DMS153 treated with DMSO at 0.1 percent for 48 hours (cell line): ENCODE results near the gene LTBP1.
A peak's percentile ranks its signal among the peaks of the same experiment; 100 is the strongest.

Experiments
- DNase-seq: peaks from one replicate; lab custom pipeline; 2025; ENCODE audit not compliant: unreplicated experiment; lab: John Stamatoyannopoulos, UW

LTBP1 gene

DNA sequence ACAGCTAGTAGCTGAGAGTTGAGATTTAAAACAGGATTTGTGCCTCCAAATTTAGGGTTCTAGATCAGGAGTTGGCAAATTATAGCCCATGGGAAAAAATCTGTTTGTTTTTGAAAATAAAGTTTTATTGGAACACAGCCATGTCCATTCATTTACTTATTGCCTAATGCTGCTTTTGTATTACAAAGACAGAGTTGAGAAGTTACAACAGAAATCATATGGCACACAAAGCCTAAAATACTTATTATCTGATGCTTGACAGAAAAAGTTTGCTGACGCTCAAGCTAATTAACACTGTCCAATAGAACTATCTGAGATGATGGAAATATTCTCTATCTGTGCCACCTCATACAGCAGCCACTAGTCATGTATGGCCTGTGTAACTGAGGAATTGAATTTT, 300.6 kb downstream of the LTBP1 start:
- DNase-seq, result no peak

DNA sequence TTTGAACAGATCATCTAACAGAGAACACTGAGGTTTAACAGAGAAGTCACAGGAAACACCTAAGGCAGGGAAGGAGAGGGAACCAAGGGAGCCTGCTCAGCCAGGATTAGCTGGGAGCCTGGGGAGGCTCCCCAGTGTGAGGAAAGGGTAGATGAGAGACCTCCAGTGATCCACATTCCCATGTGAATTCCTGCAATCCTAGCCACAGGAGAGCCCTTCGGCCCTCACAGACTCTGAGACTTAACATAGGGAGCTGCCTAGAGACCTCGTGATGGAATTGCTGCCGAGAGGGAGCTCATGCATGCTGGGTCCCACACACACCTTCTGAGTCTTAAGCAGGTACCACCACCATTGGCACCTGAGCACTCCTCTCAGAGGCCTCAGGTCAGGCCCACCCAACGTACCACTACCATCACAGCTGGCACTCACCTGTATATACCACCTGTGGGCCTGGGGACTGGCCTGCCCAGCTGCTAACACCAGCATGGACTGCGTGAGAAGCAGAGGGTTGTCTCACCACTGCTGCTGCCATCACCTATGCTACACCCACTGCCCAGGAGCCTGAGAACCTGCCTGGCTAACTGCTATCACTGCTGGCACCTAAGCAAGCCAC, 303.8 kb downstream of the LTBP1 start:
- DNase-seq, result no peak

DNA sequence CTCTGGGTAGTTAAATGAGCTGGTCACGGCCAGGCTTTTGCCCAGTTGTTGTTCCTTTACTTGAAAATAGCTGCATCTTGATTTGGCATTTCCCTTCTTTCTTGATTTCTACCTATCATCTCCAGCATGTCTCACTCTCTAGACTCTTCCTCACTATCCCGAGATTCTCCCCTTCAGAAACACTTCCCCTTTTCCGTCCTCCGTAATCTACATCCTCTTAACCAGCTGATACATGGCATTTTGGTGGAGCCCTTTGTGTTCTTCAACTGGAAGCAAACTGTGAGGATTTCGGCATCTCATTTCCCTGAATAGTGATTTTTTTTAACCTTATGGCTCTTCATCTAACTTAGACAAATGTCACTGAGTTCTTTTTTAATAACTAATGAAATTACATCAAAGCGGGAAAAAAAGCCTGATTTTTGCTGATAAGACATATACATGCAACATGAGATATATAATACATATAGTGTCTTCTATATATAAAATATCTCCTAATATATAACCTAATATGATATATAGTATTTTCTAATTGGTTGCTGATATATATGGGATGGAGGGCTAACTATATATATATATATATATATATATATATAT, 309.5 kb downstream of the LTBP1 start:
- no peak for DNase-seq

GRCh38 chr2:33258387-33258786, 311.6 kb downstream of the LTBP1 start:
- DNase-seq, result no peak

- DNase-seq, result no peak
Measured at GRCh38 chr2:33262097-33262496, 315.3 kb downstream of the LTBP1 start.

DNA sequence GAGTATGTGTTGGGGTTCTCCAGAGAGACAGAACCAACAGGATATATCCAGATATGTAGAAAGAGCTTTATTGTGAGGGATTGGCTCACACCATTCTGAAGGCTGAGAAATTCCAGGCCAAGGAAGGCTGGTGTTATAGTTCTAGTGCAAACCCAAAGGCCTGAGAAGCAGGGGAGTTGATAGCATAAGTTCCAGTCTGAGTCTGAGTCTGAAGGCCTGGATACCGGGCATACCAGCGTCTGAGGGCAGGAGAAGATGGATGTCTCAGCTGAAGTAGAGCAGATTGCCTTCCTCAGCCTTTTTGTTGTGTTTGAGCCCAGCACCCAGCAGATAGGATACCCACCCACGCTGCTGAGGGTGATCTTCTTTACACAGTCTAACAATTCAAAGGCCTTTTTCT, 318.0 kb downstream of the LTBP1 start:
- DNase-seq, result no peak

- DNase-seq, result no peak
Measured at GRCh38 chr2:33265584-33266338, 319.0 kb downstream of the LTBP1 start.

- no peak for DNase-seq
Measured at GRCh38 chr2:33266467-33266866, 319.7 kb downstream of the LTBP1 start.

DNA sequence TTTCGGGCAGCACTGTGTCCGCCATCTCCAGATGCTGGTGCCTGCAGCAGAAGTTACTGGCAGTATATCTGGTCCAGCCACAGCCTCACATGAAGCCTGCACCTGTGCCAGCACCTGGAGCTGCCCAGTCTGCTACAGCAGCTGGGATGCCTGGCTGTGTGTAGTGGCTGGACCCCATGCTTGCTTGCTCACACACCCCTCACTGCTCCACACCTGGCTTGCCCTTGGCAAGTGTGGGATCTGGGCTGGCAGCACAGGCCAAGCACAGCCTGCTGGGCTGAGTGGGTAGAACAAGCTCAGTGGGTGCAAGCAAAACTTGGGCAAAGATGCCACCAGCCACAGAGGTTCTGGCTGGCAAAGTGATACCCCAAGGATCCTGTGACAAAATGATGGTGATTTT, 320.3 kb downstream of the LTBP1 start:
- DNase-seq, result no peak

GRCh38 chr2:33267756-33268155, 321.0 kb downstream of the LTBP1 start:
- no peak for DNase-seq

- no peak for DNase-seq
Measured at GRCh38 chr2:33268246-33268831, 321.6 kb downstream of the LTBP1 start.

DNA sequence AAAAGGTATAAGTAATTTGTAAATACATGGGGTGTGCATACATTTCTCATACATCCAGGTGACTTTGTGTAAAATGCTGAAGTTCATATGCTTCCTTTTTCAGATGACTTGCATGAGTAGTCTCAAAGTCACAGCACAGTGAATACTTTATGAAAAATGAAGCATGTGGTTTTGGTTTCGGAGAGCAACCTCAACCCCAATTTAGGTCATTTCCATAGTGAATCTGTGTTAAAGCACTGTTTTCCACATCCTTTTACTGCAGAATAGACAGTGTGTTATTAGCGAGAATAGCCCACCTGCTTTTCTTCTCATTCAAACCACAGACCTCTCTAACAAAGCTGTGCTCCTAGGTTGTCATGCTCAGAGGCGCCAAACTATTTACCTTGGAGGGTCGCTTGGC, 325.2 kb downstream of the LTBP1 start:
- no peak for DNase-seq

GRCh38 chr2:33273479-33273878, 326.7 kb downstream of the LTBP1 start:
- no peak for DNase-seq

DNA sequence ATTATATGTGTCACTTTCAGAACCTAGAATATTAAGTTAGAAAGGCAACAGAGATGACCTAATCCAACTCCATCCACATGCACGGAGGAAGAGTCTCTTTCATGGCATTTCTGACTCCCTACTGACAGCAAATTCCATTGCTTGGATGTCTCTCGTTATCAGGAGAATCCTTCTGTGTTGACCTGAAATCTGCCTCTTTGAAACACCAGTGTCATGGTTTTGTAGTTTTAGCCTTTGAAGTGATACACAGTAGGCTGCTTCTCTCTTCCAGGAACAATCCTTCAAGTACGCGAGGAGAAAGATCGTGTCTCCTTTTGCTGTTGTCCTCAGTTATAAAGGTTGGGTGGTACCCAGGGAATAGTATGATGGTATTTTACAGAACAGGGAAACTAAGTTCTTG, 327.8 kb downstream of the LTBP1 start:
- no peak for DNase-seq

DNA sequence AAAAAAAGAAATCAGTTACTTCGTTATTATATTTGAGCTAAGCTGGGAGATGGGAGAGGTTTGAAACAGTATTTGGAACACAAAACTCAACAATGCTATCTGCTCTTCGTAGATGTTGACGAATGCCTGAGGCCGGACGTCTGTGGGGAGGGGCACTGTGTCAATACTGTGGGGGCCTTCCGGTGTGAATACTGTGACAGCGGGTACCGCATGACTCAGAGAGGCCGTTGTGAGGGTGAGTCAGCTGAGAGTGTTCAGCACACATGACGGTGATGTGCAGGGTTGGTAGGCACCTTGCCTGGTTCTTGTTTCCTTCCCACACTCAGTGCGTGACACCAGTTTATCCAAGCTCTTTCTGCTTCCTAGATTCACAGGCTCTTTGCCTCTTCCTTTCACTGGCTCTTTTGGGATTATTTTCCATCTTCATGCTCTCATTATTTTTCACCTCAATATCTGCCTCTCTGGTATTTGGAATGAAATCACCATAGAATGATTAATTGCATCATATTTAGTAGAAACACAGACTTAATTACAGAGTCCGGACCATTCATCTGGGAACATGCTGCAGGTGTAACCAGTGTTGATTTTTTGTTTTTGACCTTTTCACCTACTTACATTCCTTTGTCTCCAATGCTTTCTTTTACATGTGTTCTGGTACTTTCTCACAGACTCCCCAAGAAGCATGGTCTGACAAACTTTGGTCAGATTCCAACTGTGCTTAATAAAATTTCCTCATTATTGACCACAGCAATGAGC, 329.1 kb downstream of the LTBP1 start:
- no peak for DNase-seq

GRCh38 chr2:33277002-33277426, 330.3 kb downstream of the LTBP1 start:
- no peak for DNase-seq

DNA sequence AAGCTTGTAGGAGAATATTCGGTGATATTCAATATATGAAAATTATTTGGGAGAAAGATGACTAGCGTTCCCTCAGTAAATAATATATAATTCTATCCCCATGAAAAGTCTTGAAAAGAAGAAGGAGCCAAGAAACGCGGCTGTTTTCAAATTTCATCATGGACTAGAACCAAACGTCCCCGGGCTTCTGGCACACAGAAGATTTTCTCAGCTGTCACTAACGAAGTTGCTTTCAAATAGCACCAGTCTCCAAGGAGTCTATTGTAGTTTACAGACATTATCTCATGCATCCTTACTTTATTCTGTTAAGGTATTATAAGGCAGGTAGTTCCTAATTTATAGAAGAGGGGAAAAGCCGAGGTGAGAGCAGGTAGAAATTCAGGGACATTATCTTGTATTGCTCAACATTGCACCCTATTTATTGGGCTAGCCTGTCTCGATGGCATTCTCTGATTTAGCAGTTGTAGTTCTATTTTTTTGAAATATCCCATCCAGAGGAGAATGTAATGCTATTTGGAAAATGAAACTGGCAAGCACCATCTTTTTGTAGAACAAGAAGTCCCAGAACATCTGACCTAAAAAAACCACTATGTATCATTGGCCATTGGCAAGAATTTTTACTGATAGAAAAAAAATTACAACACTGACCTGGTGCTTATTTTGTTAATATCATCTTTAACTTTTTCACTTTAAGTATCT, 331.6 kb downstream of the LTBP1 start:
- DNase-seq, result no peak

DNA sequence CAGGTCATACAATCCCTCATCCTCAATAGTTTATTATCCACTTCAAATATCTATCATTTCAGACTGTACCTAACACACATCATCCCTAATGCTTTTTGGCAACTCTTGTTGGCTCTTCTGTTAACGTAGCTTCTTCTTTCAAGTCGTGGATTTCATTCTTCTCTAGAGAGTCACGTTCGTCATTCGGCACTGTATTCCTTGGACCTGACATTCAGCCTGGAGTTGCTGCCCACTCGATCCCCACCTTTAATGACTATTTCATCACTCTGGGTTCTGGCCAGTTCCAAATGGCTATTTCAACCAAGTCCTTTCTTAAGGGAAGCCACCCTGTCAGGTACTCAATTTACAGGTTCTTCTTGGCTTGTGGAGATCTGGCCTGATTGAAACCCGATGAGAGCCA, 337.5 kb downstream of the LTBP1 start:
- DNase-seq, result no peak

DNA sequence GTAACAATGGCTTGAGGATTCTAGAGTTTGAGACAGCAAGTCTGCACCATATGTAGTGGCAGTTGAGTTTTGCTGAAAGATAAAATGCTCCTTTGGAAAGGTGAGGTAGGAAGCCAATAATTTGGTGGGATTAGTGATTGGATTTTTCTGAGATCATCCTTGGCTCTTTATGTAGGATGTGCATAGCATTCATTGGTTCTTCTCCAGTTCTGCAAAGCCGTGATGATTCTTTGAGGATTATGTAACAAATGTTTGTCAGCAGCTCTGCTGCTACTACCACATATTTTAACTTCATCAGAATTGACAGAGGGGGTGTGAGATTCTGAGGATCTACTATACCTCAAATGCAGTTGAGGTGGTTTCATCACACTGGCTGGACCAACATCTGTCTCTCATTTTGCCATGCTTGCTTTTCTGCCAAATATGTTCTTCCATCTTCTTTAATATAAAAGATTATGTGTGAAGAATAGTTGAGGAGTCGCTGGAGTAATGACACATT, 340.8 kb downstream of the LTBP1 start:
- no peak for DNase-seq

- DNase-seq, result peak; percentile 42
Measured at GRCh38 chr2:33288011-33288410, 341.3 kb downstream of the LTBP1 start.

- no peak for DNase-seq
Measured at GRCh38 chr2:33289961-33290360, 343.2 kb downstream of the LTBP1 start.
